ENCODE data around the gene VAMP3.
A peak's percentile ranks its signal among the peaks of the same experiment; 100 is the strongest.
"Not testable (repeated sequence)": the region's sequence is repeated elsewhere in the genome, so short reads cannot be mapped to it uniquely, and the experiment has no call there.

VAMP3 gene

DNA sequence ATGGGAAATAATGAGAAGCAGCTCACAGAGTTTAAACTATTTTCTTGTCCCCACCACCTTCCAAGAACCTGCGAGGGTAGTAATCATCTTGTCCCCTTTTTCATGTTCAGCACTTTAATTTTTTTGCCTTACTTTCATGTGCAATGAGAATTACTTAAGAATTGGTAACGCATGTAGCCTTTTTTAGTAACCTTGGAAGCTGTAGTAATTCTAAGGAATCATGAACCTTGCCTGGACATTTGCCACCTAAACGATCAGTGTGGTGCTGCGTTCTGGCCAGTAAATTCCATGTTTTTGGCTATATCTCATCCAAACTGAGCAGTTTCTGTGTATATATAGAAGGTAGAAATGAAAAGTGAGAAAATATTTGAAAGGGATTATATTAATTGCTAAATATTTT is 3.9 kb upstream of the VAMP3 start:
- no peak for DNase-seq (ENCODE audit: low read depth in 4 of 4, low spot score in 1 of 4)

DNA sequence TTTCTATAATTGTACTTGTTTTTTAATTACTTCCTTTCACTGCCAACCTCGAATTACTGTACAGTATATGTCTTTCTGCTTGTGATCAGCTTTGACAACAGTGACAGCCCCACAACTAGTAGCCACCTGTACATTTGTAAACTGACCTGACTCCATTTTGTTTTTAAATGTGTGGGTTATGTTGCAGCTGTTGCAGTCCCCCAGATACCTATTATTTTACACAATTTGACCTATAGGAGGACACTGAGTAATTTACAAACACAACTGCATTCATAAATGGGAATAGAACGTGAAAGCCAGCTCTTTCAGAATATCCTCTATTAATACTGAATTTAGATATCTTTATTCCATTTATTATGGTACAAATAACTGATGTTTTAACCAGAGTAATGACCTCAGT is 2.5 kb upstream of the VAMP3 start:
- DNase-seq (ENCODE audit: low read depth in 4 of 4, low spot score in 1 of 4), result no peak

DNA sequence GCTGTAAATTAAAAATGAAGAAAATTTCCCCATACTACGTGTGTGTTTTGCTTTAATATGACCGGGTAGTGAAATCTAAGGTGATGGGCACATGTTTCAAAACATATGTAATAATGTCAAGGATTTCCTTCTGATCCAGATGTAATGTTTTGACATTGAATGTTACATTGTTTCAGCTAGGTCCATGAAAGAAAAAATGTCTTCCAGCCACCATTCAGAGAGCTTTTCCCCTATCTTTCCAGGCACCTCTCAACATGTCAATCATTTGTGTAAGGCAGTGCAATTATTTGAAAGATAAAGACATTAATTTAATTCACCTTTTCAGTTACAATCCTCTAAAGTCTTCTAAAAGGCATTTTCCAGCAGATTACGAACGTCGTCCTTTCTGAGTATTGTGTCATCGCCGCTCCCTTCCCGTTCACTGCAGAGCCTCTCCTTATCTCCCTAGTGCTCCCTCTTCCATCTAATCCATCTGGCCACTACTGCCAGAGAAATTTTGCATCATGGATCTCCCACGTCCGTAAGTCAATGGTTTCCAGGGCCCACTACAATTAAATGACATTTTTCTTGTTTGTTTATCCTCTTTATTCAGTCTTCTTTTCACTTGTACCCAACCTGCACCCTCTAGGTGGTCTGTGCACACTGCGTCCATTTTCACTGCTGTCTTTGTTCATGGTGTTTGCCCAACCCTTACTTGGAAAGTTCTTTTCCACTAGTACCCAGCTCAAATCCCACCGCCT is 1.3 kb upstream of the VAMP3 start:
- no peak for DNase-seq (ENCODE audit: low read depth in 4 of 4, low spot score in 1 of 4)

DNA sequence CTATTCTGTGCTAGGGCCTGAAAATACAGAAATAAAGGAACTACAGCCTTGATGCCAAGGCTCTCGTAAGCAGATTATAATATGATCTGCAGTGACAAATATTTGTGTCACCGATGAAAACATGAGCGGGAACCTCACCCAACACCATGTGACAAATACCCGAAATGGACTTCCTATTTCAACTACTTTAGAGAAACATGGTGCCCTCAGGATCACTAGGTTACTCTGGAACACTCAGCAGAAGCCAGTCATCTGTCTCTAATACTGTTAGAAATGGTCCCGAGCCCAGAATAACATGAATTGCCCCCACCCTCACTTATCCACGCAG is 463 bp upstream of the VAMP3 start:
- DNase-seq (ENCODE audit: low read depth in 4 of 4, low spot score in 1 of 4), result no peak

DNA sequence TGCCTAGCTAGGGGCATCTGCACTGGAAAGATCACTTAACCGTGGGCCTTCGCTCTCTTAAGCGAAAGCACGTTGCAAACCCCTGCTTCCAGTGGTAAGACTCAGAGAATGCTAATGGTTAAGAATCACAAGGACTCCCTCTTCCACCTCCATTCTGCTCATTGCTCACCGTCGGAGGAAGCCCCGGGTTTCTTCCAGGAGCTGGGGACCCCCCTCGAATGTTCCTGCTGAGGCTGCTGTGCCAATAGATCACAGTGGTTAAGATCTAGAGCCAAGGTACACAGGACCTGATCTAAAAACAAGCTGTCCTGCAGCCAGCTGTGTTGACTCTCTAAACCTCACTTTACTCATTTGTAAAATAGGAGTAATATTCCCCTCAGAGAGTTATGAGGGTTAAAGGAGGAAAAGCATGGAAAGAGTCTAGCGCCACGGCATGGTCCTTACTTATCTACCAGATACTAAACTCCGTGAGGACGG is 765 bp downstream of the VAMP3 start:
- no peak for DNase-seq (ENCODE audit: low read depth in 4 of 4, low spot score in 1 of 4)

DNA sequence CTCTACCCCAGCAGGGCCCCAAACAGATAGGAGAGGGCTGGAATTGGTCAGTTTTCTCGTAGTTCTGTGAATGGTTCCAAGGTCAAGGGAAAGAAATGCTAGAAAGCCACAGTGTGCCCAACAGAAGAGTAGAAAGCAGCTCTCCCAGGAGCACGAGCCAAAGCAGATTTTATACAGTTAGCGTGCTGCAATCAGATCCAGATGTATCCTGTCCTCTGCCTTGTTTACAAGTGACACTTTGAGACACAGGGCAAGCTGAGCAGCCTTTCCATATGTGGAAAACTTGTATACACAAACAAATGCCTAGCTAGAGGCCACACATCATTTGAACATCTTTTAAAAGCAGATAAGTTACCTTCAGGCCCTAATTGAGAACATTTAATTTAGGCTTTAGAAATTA is 6.5 kb downstream of the VAMP3 start:
- DNase-seq (ENCODE audit: low read depth in 4 of 4, low spot score in 1 of 4), result no peak

DNA sequence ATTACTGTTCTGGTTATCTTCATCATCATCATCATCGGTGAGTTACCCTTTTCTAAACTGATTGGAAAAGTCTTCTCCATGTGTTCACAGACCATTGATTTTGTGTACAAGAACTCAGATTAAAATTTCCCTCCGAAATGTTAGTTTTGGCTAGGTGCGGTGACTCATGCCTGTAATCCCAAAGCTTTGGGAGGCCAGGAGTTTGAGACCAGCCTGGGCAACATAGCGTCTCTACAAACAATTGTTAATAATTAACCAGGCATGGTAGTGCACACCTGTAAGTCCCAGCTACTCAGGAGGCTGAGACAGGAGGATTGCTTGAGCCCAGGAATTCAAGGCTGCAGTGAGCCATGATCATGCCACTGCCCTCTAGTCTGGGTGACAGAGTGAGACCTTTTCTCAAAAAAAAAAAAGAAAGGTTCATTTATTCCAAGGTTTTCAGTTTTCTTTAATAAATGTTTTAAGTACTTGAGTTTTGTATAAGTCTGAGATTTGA is 7.1 kb downstream of the VAMP3 start:
- DNase-seq (ENCODE audit: low read depth in 4 of 4, low spot score in 1 of 4), result no peak

DNA sequence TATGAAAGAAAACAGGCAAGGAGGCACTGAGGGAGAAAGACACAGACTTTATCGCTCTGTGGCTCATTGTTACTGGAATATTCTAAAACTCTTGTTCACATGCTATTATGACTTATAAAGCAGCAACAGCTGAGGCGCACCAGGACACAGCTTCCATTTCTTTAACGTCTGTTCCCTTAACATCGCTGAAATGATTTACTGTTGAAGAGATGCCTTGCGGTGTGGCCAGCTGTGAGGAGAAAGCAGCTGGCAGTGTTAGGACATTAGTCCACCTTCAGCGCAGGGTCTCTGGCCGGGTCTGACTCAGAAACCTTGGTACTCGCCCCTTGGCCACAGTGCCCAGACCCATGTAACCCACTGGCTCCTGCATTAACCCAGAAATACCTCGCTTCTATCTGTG is 9.9 kb downstream of the VAMP3 start:
- no peak for DNase-seq (ENCODE audit: low read depth in 4 of 4, low spot score in 1 of 4)

DNA sequence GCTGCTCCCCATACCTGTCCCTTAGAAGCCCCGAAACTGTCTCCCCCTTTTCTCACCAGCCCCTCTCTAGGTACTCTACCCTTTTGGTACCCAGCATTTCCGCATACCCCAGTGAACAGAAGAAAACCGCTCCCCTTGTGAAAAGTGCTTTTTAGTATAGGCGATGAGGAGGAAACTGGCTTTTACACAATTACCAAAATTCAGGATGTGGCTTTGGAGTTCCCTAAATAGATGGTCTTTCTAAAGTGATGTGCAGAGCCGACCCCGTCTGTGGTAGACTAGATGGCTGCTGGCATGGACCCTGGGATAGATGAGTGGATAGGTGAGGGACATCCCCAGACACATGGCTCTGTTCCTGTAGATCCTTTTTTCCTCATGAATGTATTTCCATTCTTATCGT is 10.4 kb downstream of the VAMP3 start:
- DNase-seq (ENCODE audit: low read depth in 4 of 4, low spot score in 1 of 4), result no peak

DNA sequence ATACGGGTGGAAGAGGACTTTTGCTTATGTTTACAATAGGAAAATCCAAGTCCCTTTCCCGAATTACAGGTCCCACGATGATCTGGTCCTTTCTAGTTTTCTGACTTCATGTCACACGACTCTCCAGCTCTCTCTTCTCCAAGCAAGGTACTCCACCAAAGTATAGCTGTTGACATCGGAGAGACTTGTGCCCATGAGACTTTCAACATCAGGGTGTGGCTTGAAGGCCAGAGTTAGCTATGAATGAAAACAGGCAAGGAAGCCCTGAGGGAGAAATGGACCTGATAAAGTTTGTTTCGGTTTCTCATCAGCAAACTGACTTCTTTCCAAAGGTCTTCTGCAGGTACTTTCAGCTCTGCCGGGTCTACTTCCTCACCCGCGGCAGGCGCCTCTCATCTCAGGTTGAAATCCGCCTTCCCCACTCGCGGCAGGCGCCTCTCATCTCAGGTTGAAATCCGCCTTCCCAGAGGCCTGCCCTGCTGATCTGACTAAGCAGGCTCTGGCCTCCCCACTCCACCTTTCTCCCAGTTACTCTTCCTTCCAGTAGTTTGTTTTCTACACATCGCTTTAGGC is 10.9 kb downstream of the VAMP3 start:
- DNase-seq (ENCODE audit: low read depth in 4 of 4, low spot score in 1 of 4), result no peak

DNA sequence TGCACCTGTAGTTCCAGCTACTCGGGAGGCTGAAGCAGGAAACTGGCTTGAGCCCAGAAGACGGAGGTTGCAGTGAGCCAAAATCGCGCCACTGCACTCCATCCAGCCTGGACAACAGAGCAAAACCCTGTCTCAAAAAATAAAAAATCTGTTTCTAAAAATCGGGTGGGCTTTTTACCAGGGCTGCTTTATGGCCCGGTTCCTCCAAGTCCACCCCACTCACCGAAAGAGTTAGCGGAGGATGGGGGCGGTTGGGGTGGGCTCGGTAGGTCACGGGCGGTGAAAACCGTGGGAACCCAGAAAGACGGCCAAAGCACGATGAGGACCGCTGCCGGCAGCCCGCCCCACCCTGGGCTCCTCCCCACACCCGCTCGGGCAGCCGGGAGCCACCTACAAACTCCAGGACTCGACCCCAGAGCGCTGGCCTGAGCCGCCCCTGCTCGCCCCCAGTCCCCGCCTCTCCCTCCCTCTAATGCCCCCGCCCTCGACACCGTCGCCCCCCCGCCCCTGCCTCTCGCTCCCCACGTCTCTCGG is 12.1 kb downstream of the VAMP3 start:
- no peak for DNase-seq (ENCODE audit: low read depth in 4 of 4, low spot score in 1 of 4)

DNA sequence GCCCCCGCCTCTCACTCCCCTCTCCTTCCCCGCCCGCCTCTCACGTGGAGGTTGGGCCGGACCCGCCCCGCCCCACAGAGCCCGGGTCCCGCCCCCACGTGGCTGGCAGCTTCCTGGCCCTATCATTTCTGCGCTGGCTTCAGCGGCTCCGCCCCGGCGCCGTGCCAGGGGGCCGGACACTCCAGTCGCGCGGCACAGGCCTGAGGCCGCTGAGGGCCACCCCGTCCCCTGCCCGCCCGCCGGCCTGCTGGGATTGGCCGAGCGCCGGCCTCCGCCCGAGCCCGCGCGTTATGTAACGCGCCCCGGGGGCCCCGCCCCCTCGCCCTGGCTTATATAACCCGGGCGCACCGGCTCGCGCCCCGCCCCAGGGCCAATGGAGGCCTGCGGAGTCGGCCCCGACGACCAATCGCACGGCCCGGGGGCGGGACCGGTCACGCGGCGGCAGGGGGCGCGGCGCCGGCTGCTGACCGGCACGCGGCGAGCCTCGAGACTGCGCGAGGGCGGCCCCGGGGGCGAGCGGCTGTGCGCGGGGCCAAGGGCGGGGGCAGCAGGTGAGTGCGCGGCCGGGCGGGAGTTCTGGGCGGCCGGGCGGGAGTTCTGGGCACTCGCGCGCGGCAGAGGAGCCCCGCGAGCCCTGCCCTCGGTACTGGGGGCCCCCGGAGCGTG is 12.9 kb downstream of the VAMP3 start, which contains the start of gene PER3:
Gene PER3 (plus strand): TSS at position 466 of the 666 bp plus-strand sequence. CDS start 587 bp downstream, outside the sequence.
- DNase-seq (ENCODE audit: low read depth in 4 of 4, low spot score in 1 of 4), result peak; percentile 72 to 85 (median 83)

DNA sequence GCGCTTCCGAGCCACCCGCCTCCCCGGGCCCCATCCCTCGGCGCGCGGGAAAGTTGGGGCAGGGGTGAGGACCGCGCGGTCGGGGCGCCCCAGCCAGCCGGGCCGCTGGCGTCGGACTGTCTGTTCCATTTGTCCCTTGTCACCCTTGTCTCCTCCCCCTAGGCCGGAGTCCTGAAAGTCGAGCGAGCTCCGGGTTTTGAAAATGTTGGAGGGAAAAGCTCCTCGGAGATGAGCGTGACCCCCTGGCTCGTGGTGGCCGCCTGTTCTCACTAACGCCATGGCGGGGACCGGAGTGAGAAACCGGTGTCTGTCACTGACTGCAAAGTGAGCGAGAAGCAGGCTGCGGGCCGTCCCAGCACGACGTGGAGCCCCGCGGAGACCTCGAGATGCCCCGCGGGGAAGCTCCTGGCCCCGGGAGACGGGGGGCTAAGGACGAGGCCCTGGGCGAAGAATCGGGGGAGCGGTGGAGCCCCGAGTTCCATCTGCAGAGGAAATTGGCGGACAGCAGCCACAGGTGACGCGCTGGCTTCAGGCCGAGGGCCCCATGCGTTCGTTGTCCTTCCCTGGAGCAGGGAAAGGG is 13.5 kb downstream of the VAMP3 start:
- DNase-seq (ENCODE audit: low read depth in 4 of 4, low spot score in 1 of 4), result no peak

DNA sequence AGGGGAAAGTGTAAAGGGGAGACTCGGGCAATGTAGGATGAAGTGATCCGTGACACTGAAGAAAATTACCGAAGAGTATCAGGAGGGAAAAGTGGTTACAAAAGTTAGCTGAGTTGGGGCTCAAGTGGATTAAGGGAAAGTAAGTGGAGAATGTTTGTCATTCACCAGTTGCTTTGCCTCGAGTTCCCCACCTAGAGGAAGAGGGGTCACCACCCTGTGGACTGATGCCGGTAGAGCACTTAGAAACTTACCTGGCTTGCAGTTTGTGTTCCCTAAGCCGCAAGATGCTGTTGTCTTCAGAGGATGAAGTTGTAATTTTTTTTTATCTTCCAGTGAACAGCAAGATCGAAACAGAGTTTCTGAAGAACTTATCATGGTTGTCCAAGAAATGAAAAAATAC is 14.0 kb downstream of the VAMP3 start:
- DNase-seq (ENCODE audit: low read depth in 4 of 4, low spot score in 1 of 4), result no peak

DNA sequence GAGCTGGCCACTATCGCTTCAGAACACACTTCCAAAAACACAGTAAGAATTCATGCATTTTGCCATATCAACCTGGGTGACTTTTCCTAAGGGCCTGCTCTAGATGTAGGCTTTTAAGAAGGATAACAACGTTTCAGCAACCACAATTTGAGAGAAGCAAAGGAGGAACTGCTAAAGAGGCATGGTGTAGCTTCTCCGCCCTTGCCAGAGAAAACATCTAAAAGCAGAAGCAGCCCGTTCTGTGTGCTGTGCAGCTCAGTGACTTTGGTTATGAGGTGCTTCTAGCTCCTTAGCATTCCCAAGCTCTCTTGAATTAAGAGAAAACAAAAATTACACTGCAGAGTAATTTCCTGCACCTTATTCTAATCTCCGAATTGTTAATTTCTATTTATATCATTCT is 15.7 kb downstream of the VAMP3 start:
- no peak for DNase-seq (ENCODE audit: low read depth in 4 of 4, low spot score in 1 of 4)

DNA sequence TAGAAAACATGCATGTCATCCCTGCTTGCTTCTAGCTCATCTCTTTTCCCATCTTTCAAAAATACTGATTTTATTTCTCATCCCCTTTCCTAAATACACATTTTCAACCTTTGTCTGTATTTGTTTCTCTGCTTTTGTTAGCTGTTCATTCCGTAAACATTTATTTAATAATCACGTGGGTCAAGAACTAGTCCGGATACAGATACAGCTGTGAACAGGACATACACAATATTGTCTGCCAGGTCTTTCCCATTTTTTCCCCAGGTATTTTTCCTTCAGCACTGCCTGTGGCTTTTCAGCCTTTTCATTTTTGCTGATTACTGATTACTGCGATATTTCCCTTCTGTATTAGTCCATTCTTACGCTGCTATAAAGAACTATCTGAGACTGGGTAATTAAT is 18.7 kb downstream of the VAMP3 start:
- no peak for DNase-seq (ENCODE audit: low read depth in 4 of 4, low spot score in 1 of 4)

DNA sequence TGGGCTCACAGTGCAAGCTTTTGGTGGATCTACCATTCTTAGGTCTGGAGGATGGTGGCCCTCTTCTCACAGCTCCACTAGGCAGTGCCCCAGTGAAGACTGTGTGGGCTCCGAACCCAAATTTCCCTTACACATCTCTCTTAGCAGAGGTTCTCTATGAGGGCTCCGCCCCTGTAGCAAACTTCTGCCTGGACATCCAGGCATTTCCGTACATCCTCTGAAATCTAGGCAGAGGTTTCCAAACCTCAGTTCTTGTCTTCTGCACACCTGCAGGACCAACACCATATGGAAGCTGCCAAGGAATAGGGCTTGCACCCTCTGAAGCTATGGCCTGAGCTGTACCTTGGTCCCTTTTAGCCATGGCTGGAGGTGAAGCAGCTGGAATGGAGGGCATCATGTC is 19.9 kb downstream of the VAMP3 start:
- DNase-seq (ENCODE audit: low read depth in 4 of 4, low spot score in 1 of 4), result not testable (repeated sequence)

DNA sequence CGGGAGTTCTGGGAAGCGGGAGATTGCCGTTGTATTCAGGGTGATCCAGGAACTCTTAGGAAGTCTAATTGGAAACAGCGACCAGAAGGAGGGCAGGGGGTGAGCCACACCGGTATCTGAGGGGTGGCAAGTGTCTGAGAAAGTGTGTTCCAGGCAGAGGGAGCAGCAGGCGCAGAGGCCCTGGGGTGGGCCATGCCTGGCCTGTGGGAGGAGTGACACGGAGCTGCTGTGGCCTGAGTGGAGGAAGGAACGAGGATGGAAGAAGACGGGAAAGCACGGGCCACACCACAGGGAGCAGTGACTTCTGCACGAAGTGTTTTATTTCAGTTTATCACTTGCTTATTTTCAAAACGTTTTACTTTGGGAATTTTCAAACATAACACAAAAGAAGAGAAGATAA is 24.3 kb downstream of the VAMP3 start:
- no peak for DNase-seq (ENCODE audit: low read depth in 4 of 4, low spot score in 1 of 4)

DNA sequence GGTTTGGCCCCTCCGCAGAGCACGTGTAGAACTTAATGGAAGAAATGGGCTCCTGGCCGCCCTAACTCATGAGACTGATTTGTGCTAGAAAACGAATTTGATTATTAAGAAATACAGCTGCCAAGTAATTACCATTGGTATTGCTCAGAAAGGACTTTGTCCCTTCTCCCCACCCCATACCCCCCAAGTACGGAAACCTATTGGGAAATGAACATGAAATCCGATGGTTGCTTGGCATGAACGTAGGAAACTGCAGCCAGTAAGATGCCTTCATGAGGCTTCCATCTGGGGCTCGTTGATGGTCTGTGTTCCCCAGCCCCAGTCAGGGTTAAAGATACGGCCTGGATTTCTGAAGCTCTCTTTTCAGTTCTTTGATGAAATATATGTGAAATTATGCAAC is 34.4 kb downstream of the VAMP3 start:
- no peak for DNase-seq (ENCODE audit: low read depth in 4 of 4, low spot score in 1 of 4)

DNA sequence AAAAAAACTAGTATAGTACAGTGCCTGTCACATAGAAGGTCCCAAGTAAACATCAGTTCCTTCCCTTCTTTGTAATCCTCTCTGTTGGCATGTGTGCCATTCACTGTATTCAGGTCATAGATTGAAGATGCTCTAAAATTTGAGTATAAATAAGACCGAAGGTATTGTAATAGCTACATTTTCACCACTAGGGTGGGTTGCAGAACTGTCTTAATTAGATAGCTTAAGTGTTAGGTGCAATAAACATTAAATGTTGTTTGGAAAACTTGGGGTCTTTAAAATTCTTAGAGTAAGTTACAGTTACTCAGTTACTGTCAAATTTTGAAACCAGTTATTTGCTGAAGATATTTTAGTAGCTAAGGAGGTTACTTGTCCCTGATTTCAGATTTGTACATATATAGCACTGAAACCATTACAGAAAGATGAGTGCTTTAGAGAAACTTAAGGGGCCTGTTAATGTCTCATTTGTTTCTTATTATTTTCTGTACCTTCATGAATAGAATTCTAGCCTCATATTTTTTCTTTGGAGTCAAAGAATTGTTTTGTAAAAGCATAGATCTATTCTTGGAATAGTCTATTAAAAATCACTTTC is 37.3 kb downstream of the VAMP3 start:
- no peak for DNase-seq (ENCODE audit: low read depth in 4 of 4, low spot score in 1 of 4)

DNA sequence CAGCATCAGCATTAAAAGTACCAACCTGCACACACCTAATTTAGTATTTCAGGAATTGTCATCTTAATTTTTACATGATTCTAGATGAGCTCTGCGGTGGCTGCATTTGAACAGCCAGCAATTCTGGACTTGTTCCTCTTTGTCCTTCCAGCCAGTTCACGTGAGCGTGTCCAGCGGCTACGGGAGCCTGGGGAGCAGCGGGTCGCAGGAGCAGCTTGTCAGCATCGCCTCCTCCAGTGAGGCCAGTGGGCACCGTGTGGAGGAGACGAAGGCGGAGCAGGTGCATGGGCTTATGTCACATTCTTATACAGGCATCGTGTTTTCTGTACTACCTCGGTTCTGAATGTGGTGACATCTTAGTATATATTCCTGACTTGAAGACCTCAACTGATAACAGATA is 38.6 kb downstream of the VAMP3 start:
- DNase-seq (ENCODE audit: low read depth in 4 of 4, low spot score in 1 of 4), result no peak
